GM18907 (cell line): ENCODE results near the gene SLC39A3.

Experiments used
- ATAC-seq: cut with Tn5 transposase; IDR thresholded peaks from one replicate; pipeline ENCODE4 v1.9.1; 2021; ENCODE audit warnings: mild to moderate bottlenecking, moderate library complexity; ENCODE audit not compliant: unreplicated experiment

SLC39A3 gene

GRCh38 chr19:2706251-2706650 lies 33.6 kb downstream of the SLC39A3 start:
- no peak for ATAC-seq

GRCh38 chr19:2703691-2704216 lies 36.1 kb downstream of the SLC39A3 start:
- no peak for ATAC-seq

GRCh38 chr19:2703077-2703437 lies 36.8 kb downstream of the SLC39A3 start:
- ATAC-seq = no peak

GRCh38 chr19:2702170-2703076 lies 37.4 kb downstream of the SLC39A3 start, which contains the start of gene GNG7:
GNG7 (minus strand) TSS chr19:2702694; CDS start chr19:2520688, 182,006 bp downstream.
- peak; percentile 66 for ATAC-seq

- ATAC-seq = no peak
Observed at GRCh38 chr19:2701361-2702169, 38.3 kb downstream of the SLC39A3 start.

GRCh38 chr19:2700660-2701360 lies 39.0 kb downstream of the SLC39A3 start:
- no peak for ATAC-seq

GRCh38 chr19:2699413-2700140 lies 40.2 kb downstream of the SLC39A3 start:
- no peak for ATAC-seq

- ATAC-seq = no peak
Observed at GRCh38 chr19:2694196-2694595, 45.6 kb downstream of the SLC39A3 start.

GRCh38 chr19:2693492-2694160 lies 46.2 kb downstream of the SLC39A3 start:
- ATAC-seq = no peak

- ATAC-seq = no peak
Observed at GRCh38 chr19:2691951-2692350, 47.9 kb downstream of the SLC39A3 start.

GRCh38 chr19:2690856-2691255 lies 49.0 kb downstream of the SLC39A3 start:
- ATAC-seq = no peak

GRCh38 chr19:2686360-2686759 lies 53.5 kb downstream of the SLC39A3 start:
- ATAC-seq = no peak

- ATAC-seq = no peak
Observed at GRCh38 chr19:2685204-2685704, 54.6 kb downstream of the SLC39A3 start.

GRCh38 chr19:2683430-2684003 lies 56.3 kb downstream of the SLC39A3 start:
- no peak for ATAC-seq
